ENCODE measurements around the gene ERAL1. TPM values are rescaled to one million over a fixed set of nuclear protein-coding genes. Genes with fewer than 3 reads are reported as not detected.

The ERAL1 gene
- total and polyA plus RNA-seq, 2 of the 13 experiments (the other 11 are each of a cell fraction or from before 2014, with no cell fraction given): 46.9 to 72.2 TPM

DNA sequence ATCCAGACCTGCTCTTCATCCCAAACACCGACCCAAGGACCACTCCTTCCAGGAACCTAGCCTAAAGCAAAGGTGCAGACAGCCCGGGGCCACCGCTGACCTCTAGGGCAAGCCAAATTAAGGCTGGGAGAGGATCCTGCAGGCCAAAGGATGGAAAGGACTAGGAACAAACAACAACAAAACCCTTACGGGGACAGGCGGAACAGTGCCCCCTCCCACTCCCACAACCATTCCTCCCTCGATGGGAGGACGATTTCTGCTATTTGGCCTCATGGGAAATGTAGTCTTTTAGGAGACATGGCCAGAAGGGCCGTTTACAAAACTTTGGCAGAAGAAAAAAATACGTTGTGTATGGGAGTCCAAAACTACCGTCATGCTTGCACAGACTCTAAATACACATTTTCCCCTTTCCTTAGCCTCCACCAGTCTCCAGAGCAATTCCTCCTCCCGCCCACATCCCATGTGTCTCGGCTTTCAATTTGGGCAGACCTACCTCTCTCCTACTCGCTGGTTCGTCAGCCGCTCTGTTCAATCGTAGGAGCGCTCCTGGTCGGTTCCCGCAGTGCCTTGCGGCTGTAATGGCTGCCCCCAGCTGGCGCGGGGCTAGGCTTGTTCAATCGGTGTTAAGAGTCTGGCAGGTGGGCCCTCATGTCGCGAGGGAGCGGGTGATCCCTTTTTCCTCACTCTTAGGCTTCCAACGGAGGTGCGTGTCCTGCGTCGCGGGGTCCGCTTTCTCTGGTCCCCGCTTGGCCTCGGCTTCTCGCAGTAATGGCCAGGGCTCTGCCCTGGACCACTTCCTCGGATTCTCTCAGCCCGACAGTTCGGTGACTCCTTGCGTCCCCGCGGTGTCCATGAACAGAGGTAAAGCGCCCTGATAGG, at the start of gene ERAL1 (continued):
- no peak; the same call in 1 of the 2 replicates for TF ChIP-seq ZNF224 (CRISPR knock-in tag; IDR thresholded peaks at IDR 0.05)
- no peak for TF ChIP-seq TBL1XR1 (IDR thresholded peaks at IDR 0.05; ENCODE audit: borderline replicate concordance, low read length, partially characterized antibody)
- TF ChIP-seq ZEB1 (IDR thresholded peaks at IDR 0.05; ENCODE audit: insufficient replicate concordance, low read depth): peak; percentile 30
- no peak for TF ChIP-seq TCF12 (IDR thresholded peaks at IDR 0.05)
- TF ChIP-seq TCF12 (CRISPR knock-in tag; IDR thresholded peaks at IDR 0.05): no peak
- TF ChIP-seq PRMT3 (CRISPR knock-in tag; IDR thresholded peaks at IDR 0.05; ENCODE audit: borderline replicate concordance, low read depth): no peak
- no peak for TF ChIP-seq ZNF337 (CRISPR knock-in tag; IDR thresholded peaks at IDR 0.05; ENCODE audit: borderline replicate concordance, low read depth)
- TF ChIP-seq ZNF232 (CRISPR knock-in tag; IDR thresholded peaks at IDR 0.05; ENCODE audit: borderline replicate concordance): no peak
- no peak; the same call in 1 of the 2 replicates for TF ChIP-seq ZNF558 (CRISPR knock-in tag; IDR thresholded peaks at IDR 0.05; ENCODE audit: borderline replicate concordance)
- TF ChIP-seq ZNF614 (CRISPR knock-in tag; IDR thresholded peaks at IDR 0.05; ENCODE audit: borderline replicate concordance): no peak
- no peak for TF ChIP-seq ZKSCAN5 (CRISPR knock-in tag; IDR thresholded peaks at IDR 0.05)
- TF ChIP-seq MAFG (CRISPR knock-in tag; IDR thresholded peaks at IDR 0.05): no peak
- no peak for TF ChIP-seq CHD2 (IDR thresholded peaks at IDR 0.05; ENCODE audit: low read depth, low read length)
- TF ChIP-seq, protein P1, sequence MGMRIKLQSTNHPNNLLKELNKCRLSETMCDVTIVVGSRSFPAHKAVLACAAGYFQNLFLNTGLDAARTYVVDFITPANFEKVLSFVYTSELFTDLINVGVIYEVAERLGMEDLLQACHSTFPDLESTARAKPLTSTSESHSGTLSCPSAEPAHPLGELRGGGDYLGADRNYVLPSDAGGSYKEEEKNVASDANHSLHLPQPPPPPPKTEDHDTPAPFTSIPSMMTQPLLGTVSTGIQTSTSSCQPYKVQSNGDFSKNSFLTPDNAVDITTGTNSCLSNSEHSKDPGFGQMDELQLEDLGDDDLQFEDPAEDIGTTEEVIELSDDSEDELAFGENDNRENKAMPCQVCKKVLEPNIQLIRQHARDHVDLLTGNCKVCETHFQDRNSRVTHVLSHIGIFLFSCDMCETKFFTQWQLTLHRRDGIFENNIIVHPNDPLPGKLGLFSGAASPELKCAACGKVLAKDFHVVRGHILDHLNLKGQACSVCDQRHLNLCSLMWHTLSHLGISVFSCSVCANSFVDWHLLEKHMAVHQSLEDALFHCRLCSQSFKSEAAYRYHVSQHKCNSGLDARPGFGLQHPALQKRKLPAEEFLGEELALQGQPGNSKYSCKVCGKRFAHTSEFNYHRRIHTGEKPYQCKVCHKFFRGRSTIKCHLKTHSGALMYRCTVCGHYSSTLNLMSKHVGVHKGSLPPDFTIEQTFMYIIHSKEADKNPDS (CRISPR knock-in tag; IDR thresholded peaks at IDR 0.05): no peak
- TF ChIP-seq KLF15 (CRISPR knock-in tag; IDR thresholded peaks at IDR 0.05; ENCODE audit: borderline replicate concordance): no peak; the same call in 1 of the 2 replicates
- TF ChIP-seq KLF9 (CRISPR knock-in tag; IDR thresholded peaks at IDR 0.05; ENCODE audit: low read depth): no peak
- no peak for TF ChIP-seq ZSCAN29 (CRISPR knock-in tag; conservative IDR thresholded peaks at IDR 0.05)
- 0 out of 2 replicates have a peak, but pooled peaks have one; percentile 72 for TF ChIP-seq TP53 (CRISPR knock-in tag; conservative IDR thresholded peaks at IDR 0.05)
- TF ChIP-seq ZNF326 (CRISPR knock-in tag; IDR thresholded peaks at IDR 0.05; ENCODE audit: borderline replicate concordance): no peak
- TF ChIP-seq NPAS2 (CRISPR knock-in tag; IDR thresholded peaks at IDR 0.05; ENCODE audit: borderline replicate concordance): no peak
- peak; percentile 36; the same call in 1 of the 2 replicates for TF ChIP-seq ZNF264 (CRISPR knock-in tag; IDR thresholded peaks at IDR 0.05)
- TF ChIP-seq ZSCAN20 (CRISPR knock-in tag; IDR thresholded peaks at IDR 0.05; ENCODE audit: borderline replicate concordance): peak; percentile 68; the same call in 1 of the 2 replicates
- TF ChIP-seq ZNF749 (CRISPR knock-in tag; IDR thresholded peaks at IDR 0.05; ENCODE audit: borderline replicate concordance): no peak
- TF ChIP-seq, protein P2, sequence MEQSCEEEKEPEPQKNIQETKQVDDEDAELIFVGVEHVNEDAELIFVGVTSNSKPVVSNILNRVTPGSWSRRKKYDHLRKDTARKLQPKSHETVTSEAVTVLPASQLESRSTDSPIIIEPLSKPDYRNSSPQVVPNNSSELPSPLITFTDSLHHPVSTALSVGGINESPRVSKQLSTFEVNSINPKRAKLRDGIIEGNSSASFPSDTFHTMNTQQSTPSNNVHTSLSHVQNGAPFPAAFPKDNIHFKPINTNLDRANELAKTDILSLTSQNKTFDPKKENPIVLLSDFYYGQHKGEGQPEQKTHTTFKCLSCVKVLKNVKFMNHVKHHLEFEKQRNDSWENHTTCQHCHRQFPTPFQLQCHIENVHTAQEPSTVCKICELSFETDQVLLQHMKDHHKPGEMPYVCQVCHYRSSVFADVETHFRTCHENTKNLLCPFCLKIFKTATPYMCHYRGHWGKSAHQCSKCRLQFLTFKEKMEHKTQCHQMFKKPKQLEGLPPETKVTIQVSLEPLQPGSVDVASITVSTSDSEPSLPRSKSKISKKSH (CRISPR knock-in tag; IDR thresholded peaks at IDR 0.05; ENCODE audit: borderline replicate concordance): peak; percentile 81
- TF ChIP-seq ZBTB3 (CRISPR knock-in tag; IDR thresholded peaks at IDR 0.05; ENCODE audit: borderline replicate concordance, low read depth): no peak

All from HepG2 (cell line).